ENCODE measurements around the gene CAPN2.

Gene CAPN2

GRCh38 chr1:223752721-223753515 is 40.6 kb downstream of the CAPN2 start:
- no peak overlapping the region for H3K4me3 ChIP-seq (ENCODE audit: low read length)
- no peaks in the 10 kb centered on the region for H4K20me1 ChIP-seq (ENCODE audit: insufficient read depth, low read length)
- peaks cover 11% of the 10 kb centered on the region; the same call in 1 of the 2 replicates for H3K4me1 ChIP-seq (ENCODE audit: low read length)
- H2AFZ ChIP-seq (ENCODE audit: low read depth, low read length): no peak overlapping the region
- no peaks in the 10 kb centered on the region for H3K36me3 ChIP-seq (replicated peaks; ENCODE audit: low read depth, low read length)
- H3K9me3 ChIP-seq (ENCODE audit: insufficient read depth, low read length): no peaks in the 10 kb centered on the region
- H3K27me3 ChIP-seq (ENCODE audit: low read depth, low read length): no peaks in the 10 kb centered on the region
- no peak overlapping the region for H3K9ac ChIP-seq (ENCODE audit: low read length)
- H3K27ac ChIP-seq (ENCODE audit: low read length): no peak overlapping the region
- H3K79me2 ChIP-seq (ENCODE audit: low read length): no peaks in the 10 kb centered on the region
- TF ChIP-seq EZH2phosphoT487 (IDR thresholded peaks at IDR 0.05; ENCODE audit: low read depth) (no peak), CTCF (IDR thresholded peaks at IDR 0.05; ENCODE audit: low read depth, low read length) (no peak)
- H3K4me2 ChIP-seq (ENCODE audit: low read length): no peak overlapping the region

DNA sequence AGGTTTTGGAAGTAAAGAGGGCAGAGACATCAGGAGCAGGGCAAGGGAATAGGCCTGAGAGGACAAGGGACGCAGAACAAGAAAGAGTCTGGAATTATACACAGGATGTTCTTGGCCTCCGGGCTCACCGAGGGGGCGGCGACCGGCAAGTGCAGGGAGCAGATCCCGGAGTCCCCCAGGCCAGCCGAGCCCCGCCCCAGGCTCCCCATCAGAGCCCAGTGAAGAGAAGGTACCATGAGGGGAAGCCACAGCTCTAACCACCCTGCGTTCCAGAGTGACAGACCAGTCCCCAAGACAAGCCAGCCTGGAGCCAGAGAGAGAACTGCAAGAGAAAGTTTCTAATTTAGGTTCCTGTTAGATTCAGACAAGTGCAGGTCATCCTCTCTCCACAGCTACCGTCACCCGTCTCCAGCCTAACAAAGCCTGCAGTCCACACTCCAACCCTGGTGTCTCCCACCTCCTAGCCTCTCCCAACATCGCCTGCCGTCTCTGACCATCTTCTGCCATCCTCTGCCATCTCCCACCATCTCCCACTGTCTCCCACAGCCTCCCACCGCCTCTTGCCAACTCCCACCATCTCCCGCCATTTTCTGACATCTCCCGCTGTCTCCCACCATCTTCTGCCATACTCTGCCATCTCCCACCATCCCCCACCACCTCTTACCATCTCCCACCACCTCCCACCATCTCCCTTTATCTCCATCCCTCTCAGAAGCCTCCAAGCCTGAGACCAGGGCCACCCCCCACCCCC is 42.5 kb downstream of the CAPN2 start:
- Histone ChIP-seq H4K20me1 (ENCODE audit: insufficient read depth, low read length) (no peaks in the 10 kb centered on the region), H3K27me3 (ENCODE audit: low read depth, low read length) (no peaks in the 10 kb centered on the region), H2AFZ (ENCODE audit: low read depth, low read length) (no peak overlapping the region), H3K9ac (ENCODE audit: low read length) (no peak overlapping the region), H3K4me1 (ENCODE audit: low read length) (no peaks in the 10 kb centered on the region), H3K4me2 (ENCODE audit: low read length) (no peak overlapping the region), H3K79me2 (ENCODE audit: low read length) (no peaks in the 10 kb centered on the region), H3K9me3 (ENCODE audit: insufficient read depth, low read length) (no peaks in the 10 kb centered on the region), H3K36me3 (replicated peaks; ENCODE audit: low read depth, low read length) (peaks cover 3% of the 10 kb centered on the region), H3K27ac (ENCODE audit: low read length) (no peak overlapping the region), H3K4me3 (ENCODE audit: low read length) (no peak overlapping the region)
- no peak for TF ChIP-seq EZH2phosphoT487 (IDR thresholded peaks at IDR 0.05; ENCODE audit: low read depth)
- no peak for TF ChIP-seq CTCF (IDR thresholded peaks at IDR 0.05; ENCODE audit: low read depth, low read length)

DNA sequence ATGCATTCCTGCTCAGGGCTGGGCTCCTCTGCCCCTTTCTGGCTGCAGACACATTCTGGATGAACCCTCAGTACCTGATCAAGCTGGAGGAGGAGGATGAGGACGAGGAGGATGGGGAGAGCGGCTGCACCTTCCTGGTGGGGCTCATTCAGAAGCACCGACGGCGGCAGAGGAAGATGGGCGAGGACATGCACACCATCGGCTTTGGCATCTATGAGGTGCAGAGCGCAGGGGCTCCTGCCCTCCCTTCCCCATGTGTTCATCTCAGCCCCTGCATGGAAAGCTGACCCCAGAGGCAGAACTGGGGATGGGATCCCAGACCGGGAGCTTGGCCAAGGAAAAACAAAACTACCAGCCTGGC is 43.1 kb downstream of the CAPN2 start:
- no peak overlapping the region for H3K4me3 ChIP-seq (ENCODE audit: low read length)
- peaks cover 4% of the 10 kb centered on the region for H3K36me3 ChIP-seq (replicated peaks; ENCODE audit: low read depth, low read length)
- no peaks in the 10 kb centered on the region for H3K9me3 ChIP-seq (ENCODE audit: insufficient read depth, low read length)
- no peak overlapping the region for H2AFZ ChIP-seq (ENCODE audit: low read depth, low read length)
- TF ChIP-seq CTCF (IDR thresholded peaks at IDR 0.05; ENCODE audit: low read depth, low read length) (no peak), EZH2phosphoT487 (IDR thresholded peaks at IDR 0.05; ENCODE audit: low read depth) (no peak)
- H3K27me3 ChIP-seq (ENCODE audit: low read depth, low read length): no peaks in the 10 kb centered on the region
- H3K4me2 ChIP-seq (ENCODE audit: low read length): no peak overlapping the region
- H3K9ac ChIP-seq (ENCODE audit: low read length): no peak overlapping the region
- H3K4me1 ChIP-seq (ENCODE audit: low read length): no peaks in the 10 kb centered on the region
- H3K27ac ChIP-seq (ENCODE audit: low read length): no peak overlapping the region
- no peaks in the 10 kb centered on the region for H3K79me2 ChIP-seq (ENCODE audit: low read length)
- no peaks in the 10 kb centered on the region for H4K20me1 ChIP-seq (ENCODE audit: insufficient read depth, low read length)

DNA sequence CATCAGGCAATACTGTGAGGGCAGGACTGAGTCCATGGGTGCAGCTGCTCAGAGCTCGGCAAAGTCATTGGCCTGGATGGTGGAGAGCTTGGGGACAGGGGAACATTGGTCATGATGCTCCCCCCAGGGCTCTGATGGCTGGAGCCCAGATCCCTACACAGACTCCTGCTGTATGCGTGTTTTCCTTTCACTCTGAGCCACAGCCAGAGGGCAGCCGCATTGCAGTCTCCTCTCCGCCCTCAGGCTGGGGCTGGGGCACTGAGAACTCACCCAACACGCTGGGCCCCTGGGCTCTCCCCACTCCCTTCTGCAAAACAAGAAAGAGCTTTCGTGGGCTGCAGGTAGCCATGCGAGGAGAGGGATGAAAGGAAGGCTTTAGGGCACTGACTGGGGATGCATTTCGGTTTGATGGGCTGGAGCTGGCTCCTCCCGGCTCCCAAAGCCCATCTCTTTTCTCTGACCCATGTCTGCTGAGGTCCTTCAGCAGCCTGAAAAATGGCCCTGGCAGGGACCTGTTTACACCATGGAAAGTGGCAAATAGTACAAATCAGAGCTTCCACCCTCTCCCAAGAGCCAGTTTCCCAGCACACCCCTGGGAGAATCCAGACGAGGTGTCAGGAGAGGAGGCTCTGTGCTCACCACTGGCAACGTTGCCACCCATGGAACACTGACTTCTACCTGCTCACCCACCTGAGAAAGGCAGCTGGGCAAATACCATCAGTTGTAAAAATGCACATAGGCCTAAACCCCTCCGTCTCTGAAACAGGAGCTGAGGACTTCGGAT is 43.8 kb downstream of the CAPN2 start:
- peaks cover 4% of the 10 kb centered on the region for H3K36me3 ChIP-seq (replicated peaks; ENCODE audit: low read depth, low read length)
- TF ChIP-seq CTCF (IDR thresholded peaks at IDR 0.05; ENCODE audit: low read depth, low read length) (no peak), EZH2phosphoT487 (IDR thresholded peaks at IDR 0.05; ENCODE audit: low read depth) (no peak)
- no peak overlapping the region for H2AFZ ChIP-seq (ENCODE audit: low read depth, low read length)
- H3K4me3 ChIP-seq (ENCODE audit: low read length): no peak overlapping the region
- no peaks in the 10 kb centered on the region for H3K79me2 ChIP-seq (ENCODE audit: low read length)
- H3K4me1 ChIP-seq (ENCODE audit: low read length): no peaks in the 10 kb centered on the region
- H3K27ac ChIP-seq (ENCODE audit: low read length): no peak overlapping the region
- no peaks in the 10 kb centered on the region for H4K20me1 ChIP-seq (ENCODE audit: insufficient read depth, low read length)
- no peak overlapping the region for H3K4me2 ChIP-seq (ENCODE audit: low read length)
- no peak overlapping the region for H3K9ac ChIP-seq (ENCODE audit: low read length)
- no peaks in the 10 kb centered on the region for H3K9me3 ChIP-seq (ENCODE audit: insufficient read depth, low read length)
- H3K27me3 ChIP-seq (ENCODE audit: low read depth, low read length): no peaks in the 10 kb centered on the region
